ENCODE data around the gene TCEAL1. TPM values are rescaled to one million over a fixed set of nuclear protein-coding genes. Genes with fewer than 3 reads are reported as not detected.

TCEAL1 gene
- total and polyA plus RNA-seq, 2 of the 13 experiments (the other 11 are each of a cell fraction or from before 2014, with no cell fraction given) = 11.2 to 14.8 TPM

DNA sequence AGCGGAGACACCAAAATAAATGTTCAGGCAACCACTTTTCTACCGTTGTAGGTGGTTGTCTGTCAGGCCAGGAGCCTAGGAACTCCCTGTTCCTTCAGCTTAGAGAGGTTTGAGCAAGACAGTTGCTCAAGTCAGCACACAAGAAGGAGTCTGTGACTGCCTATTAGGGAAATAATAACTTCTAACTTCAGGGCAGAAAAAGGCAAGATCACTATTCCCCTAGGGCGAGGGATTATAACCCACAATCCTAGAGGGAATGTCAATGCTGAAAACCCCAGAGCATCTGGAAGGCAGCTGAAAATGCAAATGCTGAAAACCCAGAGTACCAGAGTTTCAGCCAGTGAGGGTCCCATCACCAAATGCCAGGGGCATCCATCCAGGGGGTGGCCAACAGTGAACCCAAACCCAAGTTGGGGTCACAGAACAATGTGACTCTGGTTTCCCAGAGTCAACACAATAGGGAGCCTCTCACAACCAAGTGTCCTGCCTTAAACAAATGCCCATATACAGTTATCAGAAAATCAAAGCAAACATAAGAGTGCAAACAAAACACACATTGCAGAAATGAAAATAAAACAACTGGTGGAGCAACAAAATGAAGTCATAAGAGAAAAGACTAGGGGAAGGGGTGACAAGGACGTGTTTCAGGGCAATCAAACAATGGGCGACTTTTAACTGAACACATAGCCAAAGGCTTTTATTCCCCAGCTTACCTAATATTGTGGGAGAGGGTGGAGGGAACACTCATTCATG lies 30.1 kb downstream of the TCEAL1 start:
- Histone ChIP-seq H3K4me3 (replicated peaks in 1 of 3; ENCODE audit: insufficient read depth in 1 of 3, low read depth in 2 of 3, low read length in 3 of 3) (no peak overlapping the region), H4K20me1 (ENCODE audit: insufficient read depth, low read length) (no peaks in the 10 kb centered on the region), H3K4me2 (ENCODE audit: low read depth, low read length) (0 out of 2 replicates have a peak overlapping the region, but pooled peaks have one; percentile 3), H3K27me3 (ENCODE audit: control insufficient read depth in 1 of 2, insufficient read depth in 2 of 2, low read length in 2 of 2) (no peaks in the 10 kb centered on the region), H3K36me3 (replicated peaks in 1 of 2; ENCODE audit: control insufficient read depth in 1 of 2, insufficient read depth in 2 of 2, low read length in 2 of 2) (no peaks in the 10 kb centered on the region), H3K4me1 (ENCODE audit: insufficient read depth, low read length) (peaks cover 13% of the 10 kb centered on the region), H3K9me3 (ENCODE audit: low read length) (no peaks in the 10 kb centered on the region), H3K9ac (ENCODE audit: insufficient read depth, low read depth, low read length) (no peak overlapping the region), H3K79me2 (ENCODE audit: insufficient read depth, low read length) (no peaks in the 10 kb centered on the region), H3K27ac (ENCODE audit: extremely low read length, insufficient read depth, low read length) (no peak overlapping the region), H2AFZ (ENCODE audit: low read length) (peak overlapping the region; percentile 15)
- CTCF ChIA-PET (ENCODE audit: low intra/inter-chr PET ratio, low total read pairs) = no interaction called here
- in situ Hi-C loops (cut with HindIII; ENCODE audit: extremely low pct_ligation_motif_present, low pct_unique_long_range_greater_than_20kb) = no loop called here
- intact Hi-C loops (cut with micrococcal nuclease; ENCODE audit: unreplicated experiment) = no loop called here
- BruUV-seq (replicated peaks) = no TSS peak
- FAIRE-seq = no peak
- DNase-seq (ENCODE audit: low spot score) = peak; percentile 13
- WGBS (ENCODE audit: low lambda C conversion rate) = 3% methylated on average over 5 of the region's 5 CpGs
- no peak for ATAC-seq
- POLR2A ChIA-PET = no interaction called here
- TF ChIP-seq SOX6 (IDR thresholded peaks at IDR 0.05) (no peak), SOX6 (CRISPR knock-in tag; IDR thresholded peaks at IDR 0.05) (peak; percentile 48; the same call in 1 of the 2 replicates), YEATS2 (CRISPR knock-in tag; IDR thresholded peaks at IDR 0.05; ENCODE audit: borderline replicate concordance) (no peak), CBX2 (IDR thresholded peaks at IDR 0.05; ENCODE audit: low read depth, low read length) (no peak), CBX2 (CRISPR knock-in tag; IDR thresholded peaks at IDR 0.05; ENCODE audit: low read depth) (no peak), NKX3-1 (CRISPR knock-in tag; IDR thresholded peaks at IDR 0.05) (no peak), ZNF235 (CRISPR knock-in tag; IDR thresholded peaks at IDR 0.05; ENCODE audit: borderline replicate concordance) (no peak), ZFY (CRISPR knock-in tag; IDR thresholded peaks at IDR 0.05) (no peak), MAZ (IDR thresholded peaks at IDR 0.05; ENCODE audit: borderline replicate concordance, low read depth, low read length) (no peak), MAZ (CRISPR knock-in tag; IDR thresholded peaks at IDR 0.05; ENCODE audit: low read depth) (no peak), EZH2 (conservative IDR thresholded peaks at IDR 0.05; ENCODE audit: low read depth, low read length) (no peak), ZNF317 (CRISPR knock-in tag; IDR thresholded peaks at IDR 0.05) (no peak), FOXP1 (IDR thresholded peaks at IDR 0.05) (no peak), FOXP1 (CRISPR knock-in tag; IDR thresholded peaks at IDR 0.05) (peak; percentile 35; the same call in 1 of the 2 replicates), SOX13 (IDR thresholded peaks at IDR 0.05) (no peak), SOX13 (CRISPR knock-in tag; conservative IDR thresholded peaks at IDR 0.05 in 1 of 2, IDR thresholded peaks at IDR 0.05 in 1 of 2) (peak in 1 of 2 experiments; percentile 56; a peak in 1 of 4 replicates)
- TF ChIP-seq, protein P1, sequence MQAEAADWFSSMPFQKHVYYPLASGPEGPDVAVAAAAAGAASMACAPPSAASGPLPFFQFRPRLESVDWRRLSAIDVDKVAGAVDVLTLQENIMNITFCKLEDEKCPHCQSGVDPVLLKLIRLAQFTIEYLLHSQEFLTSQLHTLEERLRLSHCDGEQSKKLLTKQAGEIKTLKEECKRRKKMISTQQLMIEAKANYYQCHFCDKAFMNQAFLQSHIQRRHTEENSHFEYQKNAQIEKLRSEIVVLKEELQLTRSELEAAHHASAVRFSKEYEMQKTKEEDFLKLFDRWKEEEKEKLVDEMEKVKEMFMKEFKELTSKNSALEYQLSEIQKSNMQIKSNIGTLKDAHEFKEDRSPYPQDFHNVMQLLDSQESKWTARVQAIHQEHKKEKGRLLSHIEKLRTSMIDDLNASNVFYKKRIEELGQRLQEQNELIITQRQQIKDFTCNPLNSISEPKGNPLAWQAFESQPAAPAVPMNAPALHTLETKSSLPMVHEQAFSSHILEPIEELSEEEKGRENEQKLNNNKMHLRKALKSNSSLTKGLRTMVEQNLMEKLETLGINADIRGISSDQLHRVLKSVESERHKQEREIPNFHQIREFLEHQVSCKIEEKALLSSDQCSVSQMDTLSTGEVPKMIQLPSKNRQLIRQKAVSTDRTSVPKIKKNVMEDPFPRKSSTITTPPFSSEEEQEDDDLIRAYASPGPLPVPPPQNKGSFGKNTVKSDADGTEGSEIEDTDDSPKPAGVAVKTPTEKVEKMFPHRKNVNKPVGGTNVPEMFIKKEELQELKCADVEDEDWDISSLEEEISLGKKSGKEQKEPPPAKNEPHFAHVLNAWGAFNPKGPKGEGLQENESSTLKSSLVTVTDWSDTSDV (CRISPR knock-in tag; IDR thresholded peaks at IDR 0.05) = no peak
- TF ChIP-seq, protein P2, sequence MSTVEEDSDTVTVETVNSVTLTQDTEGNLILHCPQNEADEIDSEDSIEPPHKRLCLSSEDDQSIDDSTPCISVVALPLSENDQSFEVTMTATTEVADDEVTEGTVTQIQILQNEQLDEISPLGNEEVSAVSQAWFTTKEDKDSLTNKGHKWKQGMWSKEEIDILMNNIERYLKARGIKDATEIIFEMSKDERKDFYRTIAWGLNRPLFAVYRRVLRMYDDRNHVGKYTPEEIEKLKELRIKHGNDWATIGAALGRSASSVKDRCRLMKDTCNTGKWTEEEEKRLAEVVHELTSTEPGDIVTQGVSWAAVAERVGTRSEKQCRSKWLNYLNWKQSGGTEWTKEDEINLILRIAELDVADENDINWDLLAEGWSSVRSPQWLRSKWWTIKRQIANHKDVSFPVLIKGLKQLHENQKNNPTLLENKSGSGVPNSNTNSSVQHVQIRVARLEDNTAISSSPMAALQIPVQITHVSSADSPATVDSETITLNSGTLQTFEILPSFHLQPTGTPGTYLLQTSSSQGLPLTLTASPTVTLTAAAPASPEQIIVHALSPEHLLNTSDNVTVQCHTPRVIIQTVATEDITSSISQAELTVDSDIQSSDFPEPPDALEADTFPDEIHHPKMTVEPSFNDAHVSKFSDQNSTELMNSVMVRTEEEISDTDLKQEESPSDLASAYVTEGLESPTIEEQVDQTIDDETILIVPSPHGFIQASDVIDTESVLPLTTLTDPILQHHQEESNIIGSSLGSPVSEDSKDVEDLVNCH (CRISPR knock-in tag; IDR thresholded peaks at IDR 0.05) = no peak
- TF ChIP-seq, protein P3, sequence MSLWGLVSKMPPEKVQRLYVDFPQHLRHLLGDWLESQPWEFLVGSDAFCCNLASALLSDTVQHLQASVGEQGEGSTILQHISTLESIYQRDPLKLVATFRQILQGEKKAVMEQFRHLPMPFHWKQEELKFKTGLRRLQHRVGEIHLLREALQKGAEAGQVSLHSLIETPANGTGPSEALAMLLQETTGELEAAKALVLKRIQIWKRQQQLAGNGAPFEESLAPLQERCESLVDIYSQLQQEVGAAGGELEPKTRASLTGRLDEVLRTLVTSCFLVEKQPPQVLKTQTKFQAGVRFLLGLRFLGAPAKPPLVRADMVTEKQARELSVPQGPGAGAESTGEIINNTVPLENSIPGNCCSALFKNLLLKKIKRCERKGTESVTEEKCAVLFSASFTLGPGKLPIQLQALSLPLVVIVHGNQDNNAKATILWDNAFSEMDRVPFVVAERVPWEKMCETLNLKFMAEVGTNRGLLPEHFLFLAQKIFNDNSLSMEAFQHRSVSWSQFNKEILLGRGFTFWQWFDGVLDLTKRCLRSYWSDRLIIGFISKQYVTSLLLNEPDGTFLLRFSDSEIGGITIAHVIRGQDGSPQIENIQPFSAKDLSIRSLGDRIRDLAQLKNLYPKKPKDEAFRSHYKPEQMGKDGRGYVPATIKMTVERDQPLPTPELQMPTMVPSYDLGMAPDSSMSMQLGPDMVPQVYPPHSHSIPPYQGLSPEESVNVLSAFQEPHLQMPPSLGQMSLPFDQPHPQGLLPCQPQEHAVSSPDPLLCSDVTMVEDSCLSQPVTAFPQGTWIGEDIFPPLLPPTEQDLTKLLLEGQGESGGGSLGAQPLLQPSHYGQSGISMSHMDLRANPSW (CRISPR knock-in tag; IDR thresholded peaks at IDR 0.05; ENCODE audit: borderline replicate concordance) = no peak
